ENCODE data around the gene BBOF1. TPM values are rescaled to one million over a fixed set of nuclear protein-coding genes. Genes with fewer than 3 reads are reported as not detected.
"Not testable (repeated sequence)": the region's sequence is repeated elsewhere in the genome, so short reads cannot be mapped to it uniquely, and the experiment has no call there.

The BBOF1 gene
- total RNA-seq, 4 donors from 2014 or later, result 14.0 to 22.0 (median 15.0) TPM

DNA sequence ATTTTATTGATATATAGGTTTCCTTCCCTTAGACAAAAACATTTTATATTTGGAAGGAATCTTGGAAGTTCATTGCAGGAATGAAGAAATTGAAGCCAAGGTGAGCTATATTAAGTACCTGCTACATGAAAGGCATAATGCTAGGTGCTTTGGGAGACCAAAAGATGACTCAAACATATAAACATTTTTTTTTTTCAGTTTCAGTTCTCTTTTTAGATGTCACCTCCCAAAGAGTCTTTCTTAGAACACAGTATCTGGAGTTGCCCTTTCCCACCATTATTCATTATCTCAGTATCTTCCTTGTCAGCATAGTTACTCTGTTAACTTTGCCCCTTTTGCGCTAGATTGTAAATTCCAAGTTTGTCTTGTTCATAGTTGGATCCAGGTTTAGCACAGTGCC, 66.7 kb downstream of the BBOF1 start:
- TF ChIP-seq, protein P1, sequence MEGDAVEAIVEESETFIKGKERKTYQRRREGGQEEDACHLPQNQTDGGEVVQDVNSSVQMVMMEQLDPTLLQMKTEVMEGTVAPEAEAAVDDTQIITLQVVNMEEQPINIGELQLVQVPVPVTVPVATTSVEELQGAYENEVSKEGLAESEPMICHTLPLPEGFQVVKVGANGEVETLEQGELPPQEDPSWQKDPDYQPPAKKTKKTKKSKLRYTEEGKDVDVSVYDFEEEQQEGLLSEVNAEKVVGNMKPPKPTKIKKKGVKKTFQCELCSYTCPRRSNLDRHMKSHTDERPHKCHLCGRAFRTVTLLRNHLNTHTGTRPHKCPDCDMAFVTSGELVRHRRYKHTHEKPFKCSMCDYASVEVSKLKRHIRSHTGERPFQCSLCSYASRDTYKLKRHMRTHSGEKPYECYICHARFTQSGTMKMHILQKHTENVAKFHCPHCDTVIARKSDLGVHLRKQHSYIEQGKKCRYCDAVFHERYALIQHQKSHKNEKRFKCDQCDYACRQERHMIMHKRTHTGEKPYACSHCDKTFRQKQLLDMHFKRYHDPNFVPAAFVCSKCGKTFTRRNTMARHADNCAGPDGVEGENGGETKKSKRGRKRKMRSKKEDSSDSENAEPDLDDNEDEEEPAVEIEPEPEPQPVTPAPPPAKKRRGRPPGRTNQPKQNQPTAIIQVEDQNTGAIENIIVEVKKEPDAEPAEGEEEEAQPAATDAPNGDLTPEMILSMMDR (IDR thresholded peaks at IDR 0.05), result no peak
- no peak for TF ChIP-seq POLR2A (IDR thresholded peaks at IDR 0.05)
- H3K4me3 ChIP-seq, result peak overlapping the region in 1 of 2 donors; percentile 90
- intact Hi-C loops (cut with DNase I; ENCODE audit: low total_unique reads), result no loop called here
- H3K27me3 ChIP-seq, result no peaks in the 10 kb centered on the region
- H3K4me1 ChIP-seq, result peaks cover 0 to 7% of the 10 kb centered on the region in 2 donors
- no peaks in the 10 kb centered on the region for H3K36me3 ChIP-seq
- no peak for DNase-seq
- H3K9me3 ChIP-seq, result no peaks in the 10 kb centered on the region
- no peak overlapping the region for H3K27ac ChIP-seq

DNA sequence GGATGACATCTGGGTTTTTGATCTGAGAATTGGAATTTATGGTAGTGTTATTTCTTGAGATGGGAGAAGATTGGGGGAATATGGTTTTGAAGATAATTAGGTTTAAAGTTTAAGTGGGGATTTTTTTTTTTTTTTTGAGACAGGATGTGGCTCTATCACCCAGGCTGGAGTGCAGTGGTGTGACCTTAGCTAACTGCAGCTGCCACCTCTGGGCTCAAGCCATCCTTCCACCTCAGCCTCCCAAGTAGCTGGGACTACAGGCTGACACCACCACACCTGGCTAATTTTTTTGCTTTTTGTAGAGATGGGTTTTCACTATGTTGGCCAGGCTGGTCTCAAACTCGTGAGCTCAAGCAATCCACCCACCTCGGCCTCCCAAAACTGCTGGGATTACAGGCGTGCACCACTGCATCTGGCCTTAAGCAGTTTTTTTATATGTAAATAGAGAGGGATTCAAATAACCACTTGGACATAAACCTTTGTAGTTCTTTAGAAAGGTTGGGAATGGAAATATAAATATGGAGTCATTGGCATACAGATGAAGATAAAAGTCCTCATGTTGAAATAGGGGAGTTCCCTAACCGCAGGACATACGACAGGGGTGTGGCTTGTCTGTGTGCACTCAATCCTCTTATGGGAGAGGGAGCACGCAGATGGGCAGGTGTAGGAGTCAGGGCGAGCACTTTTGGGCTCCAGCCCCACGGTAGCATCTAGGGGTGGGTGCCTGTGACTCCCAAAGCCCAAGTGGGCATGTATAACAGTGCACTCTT, 70.3 kb downstream of the BBOF1 start:
- TF ChIP-seq, protein P1 (IDR thresholded peaks at IDR 0.05), result no peak
- TF ChIP-seq POLR2A (IDR thresholded peaks at IDR 0.05), result no peak
- Histone ChIP-seq H3K27me3 (no peaks in the 10 kb centered on the region), H3K36me3 (no peaks in the 10 kb centered on the region), H3K27ac (no peak overlapping the region), H3K4me3 (no peak overlapping the region), H3K9me3 (no peaks in the 10 kb centered on the region), H3K4me1 (peaks cover 0 to 7% of the 10 kb centered on the region in 2 donors)
- no peak for DNase-seq
- intact Hi-C loops (cut with DNase I; ENCODE audit: low total_unique reads), result no loop called here

DNA sequence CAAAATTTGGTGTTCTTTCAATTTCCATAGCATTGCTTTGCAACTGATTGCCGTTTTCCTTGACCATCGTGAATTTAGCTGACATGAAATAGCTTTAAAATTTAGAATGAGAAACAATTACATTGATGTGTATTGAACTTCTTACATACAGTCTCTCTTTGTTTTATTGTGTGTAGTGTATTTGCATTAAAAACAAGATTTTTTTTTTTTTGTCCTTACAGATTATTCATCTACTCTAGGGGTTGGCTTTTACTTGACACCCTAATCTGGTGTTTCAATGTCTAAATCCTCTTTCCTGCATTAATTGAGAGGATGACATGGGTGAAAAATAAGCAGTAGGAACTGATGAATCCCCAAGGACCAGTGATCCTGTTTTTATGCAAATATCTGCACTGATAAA, 86.2 kb downstream of the BBOF1 start:
- no peak overlapping the region for H3K27ac ChIP-seq
- no peak overlapping the region for H3K4me3 ChIP-seq
- intact Hi-C loops (cut with DNase I; ENCODE audit: low total_unique reads), result no loop called here
- no peaks in the 10 kb centered on the region for H3K36me3 ChIP-seq
- no peak for DNase-seq
- H3K27me3 ChIP-seq, result no peaks in the 10 kb centered on the region
- TF ChIP-seq, protein P1 (IDR thresholded peaks at IDR 0.05), result no peak
- no peak for TF ChIP-seq POLR2A (IDR thresholded peaks at IDR 0.05)
- H3K4me1 ChIP-seq, result no peaks in the 10 kb centered on the region
- H3K9me3 ChIP-seq, result no peaks in the 10 kb centered on the region

DNA sequence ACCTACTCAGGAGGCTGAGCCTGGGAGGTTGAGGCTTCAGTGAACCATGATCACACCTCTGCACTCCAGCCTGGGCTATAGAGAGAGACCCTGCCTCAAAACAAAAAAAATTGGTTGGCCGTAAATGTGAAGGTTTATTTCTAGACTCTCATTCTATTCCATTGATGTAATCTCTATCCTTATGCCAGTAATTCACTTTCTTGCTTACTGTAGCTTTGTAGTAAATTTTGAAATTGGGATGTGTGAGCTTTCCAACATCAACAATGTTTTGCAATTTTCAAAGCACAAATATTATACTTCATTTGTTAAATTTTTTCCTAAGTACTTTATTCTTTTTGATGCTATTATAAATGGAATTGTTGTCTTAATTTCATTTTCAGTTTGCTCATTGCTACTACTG, 90.2 kb downstream of the BBOF1 start:
- no peaks in the 10 kb centered on the region for H3K36me3 ChIP-seq
- H3K4me3 ChIP-seq, result no peak overlapping the region
- no peaks in the 10 kb centered on the region for H3K9me3 ChIP-seq
- TF ChIP-seq, protein P1 (IDR thresholded peaks at IDR 0.05), result no peak
- no peak for TF ChIP-seq POLR2A (IDR thresholded peaks at IDR 0.05)
- no peaks in the 10 kb centered on the region for H3K4me1 ChIP-seq
- intact Hi-C loops (cut with DNase I; ENCODE audit: low total_unique reads), result no loop called here
- no peak overlapping the region for H3K27ac ChIP-seq
- no peak for DNase-seq
- no peaks in the 10 kb centered on the region for H3K27me3 ChIP-seq

DNA sequence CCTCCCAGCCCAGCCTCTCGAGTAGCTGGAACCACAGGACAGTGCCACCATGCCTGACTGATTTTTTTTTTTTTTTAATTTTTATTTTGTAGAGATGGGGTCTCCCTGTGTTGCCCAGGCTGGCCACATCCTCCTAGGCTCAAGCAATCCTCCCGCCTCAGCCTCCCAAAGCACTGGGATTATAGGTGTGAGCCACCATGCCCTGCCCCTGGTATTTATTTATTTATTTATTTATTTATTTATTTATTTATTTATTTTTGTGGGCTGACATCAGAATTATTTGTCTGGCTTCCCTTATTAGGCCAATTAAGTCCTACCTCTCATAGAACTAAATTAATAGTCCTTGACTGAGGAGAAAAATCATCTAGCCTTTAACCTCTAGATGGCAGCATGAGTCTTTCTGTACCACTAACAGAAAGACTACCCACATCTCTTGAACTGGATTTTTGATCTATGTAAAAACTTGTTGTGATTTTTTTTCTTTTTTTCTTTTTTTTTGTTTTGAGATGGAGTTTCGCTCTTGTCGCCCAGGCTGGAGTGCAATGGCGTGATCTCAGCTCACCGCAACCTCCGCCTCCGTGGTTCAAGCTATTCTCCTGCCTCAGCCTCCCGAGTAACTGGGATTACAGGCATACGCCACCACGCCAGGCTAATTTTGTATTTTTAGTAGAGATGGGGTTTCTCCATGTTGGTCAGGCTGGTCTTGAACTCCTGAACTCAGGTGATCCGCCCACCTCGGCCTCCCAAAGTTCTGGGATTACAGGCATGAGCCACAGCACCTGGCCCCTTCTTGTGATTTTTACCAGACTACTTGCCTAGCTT, 92.5 kb downstream of the BBOF1 start:
- H3K4me1 ChIP-seq; H3K27ac ChIP-seq; H3K27me3 ChIP-seq; H3K4me3 ChIP-seq; intact Hi-C loops (cut with DNase I; ENCODE audit: low total_unique reads); DNase-seq; H3K36me3 ChIP-seq; H3K9me3 ChIP-seq: not testable (repeated sequence)
- TF ChIP-seq, protein P1 (IDR thresholded peaks at IDR 0.05), result peak; percentile 27 to 47 (median 35)
